Endothelial cell of umbilical vein (primary cell): Measurements from ENCODE around the gene KCNMA1. TPM values are rescaled to one million over a fixed set of nuclear protein-coding genes. Genes with fewer than 3 reads are reported as not detected.

Experiments
- BruUV-seq: library from RNA; stranded (reverse); fragments of 400-500 nt; replicated peaks from 2 replicates; lab custom pipeline; 2021; lab: Mats Ljungman, UMichigan
- CTCF ChIA-PET: fragments of 300-600, 350-600 bp; sonication (Branson Sonifier 250); formaldehyde crosslinking; loops from one replicate; lab custom pipeline; 2021; ENCODE audit warnings: antibody characterized with exemption, inconsistent platforms; lab: Charles Lee
- POLR2A ChIA-PET: fragments of 300-600, 350-600 bp; sonication (Branson Sonifier 250); formaldehyde crosslinking; loops from one replicate; lab custom pipeline; 2021; ENCODE audit warnings: antibody characterized with exemption, inconsistent platforms; lab: Charles Lee
- DNase-seq: peaks from one replicate; pipeline ENCODE4 v3.0.0-alpha.2; 2011; ENCODE audit warnings: low read depth, low spot score
- FAIRE-seq: peaks from 2 replicates; lab custom pipeline; 2011; peaks lifted over from hg19 to GRCh38; lab: Jason Lieb, UNC
- H2AFZ ChIP-seq: 2 replicates; pipeline ENCODE4 v1.6.0; 2012; ENCODE audit warnings: low read depth, low read length, control low read depth, inconsistent platforms
- H3K27ac ChIP-seq: 2 replicates; pipeline ENCODE4 v1.5.1; 2011; ENCODE audit warnings: low read depth, mild to moderate bottlenecking, control low read depth, low read length, moderate library complexity; ENCODE audit not compliant: insufficient read depth
- H3K27me3 ChIP-seq, 2 experiments: 2 replicates each; pipeline versions ENCODE4 v1.6.0 to v1.6.1; 2011; ENCODE audit warnings: low read length in 2 of 2, mixed read lengths in 1 of 2; ENCODE audit not compliant: control insufficient read depth in 2 of 2, insufficient read depth in 2 of 2
- H3K36me3 ChIP-seq, 2 experiments: 2 replicates in 1 of 2; 3 replicates in 1 of 2; pipeline ENCODE4 v1.5.1; 2011; ENCODE audit warnings: low read length in 2 of 2, mild to moderate bottlenecking in 1 of 2, moderate library complexity in 1 of 2; ENCODE audit not compliant: control insufficient read depth in 2 of 2, insufficient read depth in 2 of 2; ENCODE audit errors: extremely low read depth in 1 of 2
- H3K4me1 ChIP-seq: 3 replicates; pipeline ENCODE4 v1.5.1; 2011; ENCODE audit warnings: mild to moderate bottlenecking, low read length; ENCODE audit not compliant: control insufficient read depth, insufficient read depth; ENCODE audit errors: extremely low read depth
- H3K4me2 ChIP-seq: 2 replicates; pipeline ENCODE4 v1.6.1; 2011; ENCODE audit warnings: low read length, control low read depth, mixed read lengths; ENCODE audit not compliant: insufficient read depth
- H3K4me3 ChIP-seq, 3 experiments: fragments of 200-600 bp in 1 of 3; sonication (generic), shearing (Covaris generic) in 1 of 3; replicated peaks in 1 of 3; 2 replicates each; pipeline ENCODE4 v1.5.1; 2011 to 2016; ENCODE audit warnings: control low read depth in 3 of 3, low read length in 3 of 3, mild to moderate bottlenecking in 2 of 3, inconsistent platforms in 1 of 3, low read depth in 1 of 3, moderate library complexity in 1 of 3; ENCODE audit not compliant: insufficient read depth in 1 of 3
- H3K79me2 ChIP-seq: 2 replicates; pipeline ENCODE4 v1.6.0; 2012; ENCODE audit warnings: low read length, inconsistent platforms; ENCODE audit not compliant: control insufficient read depth, insufficient read depth
- H3K9ac ChIP-seq: replicated peaks from 2 replicates; pipeline ENCODE3; 2011; ENCODE audit warnings: low read length, control low read depth; ENCODE audit not compliant: insufficient read depth; ENCODE audit errors: extremely low read depth
- H3K9me1 ChIP-seq: replicated peaks from 3 replicates; pipeline ENCODE4 v1.6.0; 2011; ENCODE audit warnings: mild to moderate bottlenecking, low read length; ENCODE audit not compliant: control insufficient read depth, insufficient read depth; ENCODE audit errors: extremely low read depth
- H3K9me3 ChIP-seq: replicated peaks from 2 replicates; pipeline ENCODE4 v1.5.1; 2012; ENCODE audit warnings: low read length, inconsistent platforms; ENCODE audit not compliant: control insufficient read depth, insufficient read depth
- H4K20me1 ChIP-seq: replicated peaks from 2 replicates; pipeline ENCODE3; 2011; ENCODE audit warnings: mild to moderate bottlenecking, low read length; ENCODE audit not compliant: control insufficient read depth, insufficient read depth; ENCODE audit errors: extremely low read depth
- CTCF ChIP-seq, 2 donors: IDR thresholded peaks; 1 replicate in 1 of 2; 2 replicates in 1 of 2; pipeline ENCODE4 v1.5.1; 2011; ENCODE audit warnings: low read length in 2 of 2, mild to moderate bottlenecking in 2 of 2, moderate library complexity in 2 of 2, control low read depth in 1 of 2, inconsistent platforms in 1 of 2, low read depth in 1 of 2; ENCODE audit not compliant: insufficient read depth in 1 of 2; ENCODE audit errors: extremely low read depth in 1 of 2
- EZH2 ChIP-seq: IDR thresholded peaks from 2 replicates; pipeline ENCODE4 v1.6.1; 2012; ENCODE audit warnings: borderline replicate concordance, low read depth, mild to moderate bottlenecking, moderate library complexity, low read length, inconsistent platforms; ENCODE audit not compliant: severe bottlenecking
- FOS ChIP-seq: IDR thresholded peaks from 2 replicates; pipeline ENCODE4 v1.6.1; 2011; ENCODE audit warnings: mild to moderate bottlenecking, low read length, moderate library complexity, borderline replicate concordance; ENCODE audit not compliant: insufficient read depth
- GATA2 ChIP-seq: IDR thresholded peaks from 2 replicates; pipeline ENCODE4 v1.7.0; 2011; ENCODE audit warnings: low read depth, mild to moderate bottlenecking, moderate library complexity, mixed read lengths, low read length; ENCODE audit not compliant: insufficient read length, insufficient read depth
- JUN ChIP-seq: IDR thresholded peaks from 2 replicates; pipeline ENCODE4 v1.6.1; 2011; ENCODE audit warnings: borderline replicate concordance, low read depth; ENCODE audit not compliant: insufficient read length, insufficient read depth
- MAX ChIP-seq: IDR thresholded peaks from 2 replicates; pipeline ENCODE4 v1.6.1; 2011; ENCODE audit not compliant: insufficient read depth, insufficient read length
- MYC ChIP-seq: IDR thresholded peaks from one replicate; pipeline ENCODE4 v1.6.1; 2011; ENCODE audit warnings: mild to moderate bottlenecking, low read depth, low read length
- POLR2A ChIP-seq: IDR thresholded peaks from 2 replicates; pipeline ENCODE4 v1.6.1; 2012; ENCODE audit warnings: low read depth, mild to moderate bottlenecking, control low read depth, low read length
- POLR2AphosphoS5 ChIP-seq: IDR thresholded peaks from 2 replicates; pipeline ENCODE4 v1.6.1; 2012; ENCODE audit warnings: low read depth, mild to moderate bottlenecking, control low read depth, low read length, moderate library complexity; ENCODE audit not compliant: insufficient read depth
- dilution Hi-C: fragments of 300-500 bp; cut with MboI; formaldehyde crosslinking; loops from one replicate; pipeline ENCODE4 v1.15.0; 2019; ENCODE audit warnings: low sequenced_read_pairs; ENCODE audit not compliant: extremely low pct_ligation_motif_present
- intact Hi-C: fragments of 100-400 bp; cut with micrococcal nuclease; formaldehyde crosslinking; loops from one replicate; pipeline ENCODE4 v1.10.0; 2022
- polyA plus RNA-seq, 4 experiments: library from polyadenylated mRNA; depleted of rRNA in 3 of 4; stranded (reverse) in 3 of 4; unstranded in 1 of 4; fragments of >200 nt; gene quantifications; 2 replicates each; pipeline versions ENCODE4 v1.2.1 to v1.2.3, GENCODE V29; 2011 to 2012; ENCODE audit warnings: missing spikeins in 1 of 4
- total RNA-seq: library from RNA; stranded (reverse); gene quantifications from 2 replicates; pipeline ENCODE4 v1.2.3, GENCODE V29; 2021

The KCNMA1 gene
- total and polyA plus RNA-seq, 2 donors (not counting 3 experiments of a cell fraction or from before 2014, with no cell fraction given): 0.10 to 0.82 TPM

- no peak for FAIRE-seq
- no peak for TF ChIP-seq CTCF (IDR thresholded peaks at IDR 0.05; ENCODE audit: extremely low read depth in 1 of 2, insufficient read depth in 1 of 2, low read depth in 1 of 2, low read length in 2 of 2)
- TF ChIP-seq JUN: no peak
- peak; percentile 25 for TF ChIP-seq FOS
- no peak for TF ChIP-seq GATA2
- BruUV-seq: no TSS peak
- peaks cover 2 to 4% of the 10 kb centered on the region in 2 experiments for H3K27me3 ChIP-seq
- ChIA-PET CTCF (interaction anchor here (0.9 kb wide), 1 partner anchor 27 kb away, joined by 3 read pairs; no protein-coding TSS in a partner anchor), POLR2A (no interaction called here)
- no peaks in the 10 kb centered on the region for H4K20me1 ChIP-seq
- H3K4me3 ChIP-seq: no peak overlapping the region
- dilution Hi-C loops (no loop called here), intact Hi-C loops (no loop called here)
- H3K9me3 ChIP-seq: no peaks in the 10 kb centered on the region
- H3K36me3 ChIP-seq: no peaks in the 10 kb centered on the region
- H3K79me2 ChIP-seq: no peaks in the 10 kb centered on the region
- no peak overlapping the region for H3K27ac ChIP-seq
- H2AFZ ChIP-seq: no peak overlapping the region
- no peak overlapping the region for H3K4me2 ChIP-seq
- no peak overlapping the region for H3K9ac ChIP-seq
- H3K9me1 ChIP-seq: no peaks in the 10 kb centered on the region
- peaks cover 2% of the 10 kb centered on the region for H3K4me1 ChIP-seq
- no peak for DNase-seq
Measured at GRCh38 chr10:77582710-77583115, 54.9 kb downstream of the KCNMA1 start.

GRCh38 chr10:77581738-77582137, 55.9 kb downstream of the KCNMA1 start:
- H3K79me2 ChIP-seq: no peaks in the 10 kb centered on the region
- H3K27ac ChIP-seq: no peak overlapping the region
- H3K4me1 ChIP-seq: peaks cover 2% of the 10 kb centered on the region
- no peaks in the 10 kb centered on the region for H4K20me1 ChIP-seq
- H3K9ac ChIP-seq: no peak overlapping the region
- DNase-seq (no peak), FAIRE-seq (no peak)
- dilution Hi-C loops: no loop called here
- peaks cover 2 to 4% of the 10 kb centered on the region in 2 experiments for H3K27me3 ChIP-seq
- no peak for TF ChIP-seq GATA2
- TF ChIP-seq MAX: no peak
- TF ChIP-seq FOS: no peak
- TF ChIP-seq MYC: no peak
- TF ChIP-seq POLR2AphosphoS5: no peak
- no peak for TF ChIP-seq EZH2
- TF ChIP-seq POLR2A: no peak
- no peak for TF ChIP-seq CTCF (IDR thresholded peaks at IDR 0.05; ENCODE audit: extremely low read depth in 1 of 2, insufficient read depth in 1 of 2, low read depth in 1 of 2, low read length in 2 of 2)
- no peak for TF ChIP-seq JUN
- no peak overlapping the region for H3K4me3 ChIP-seq
- CTCF ChIA-PET: interaction anchor here (0.9 kb wide), 1 partner anchor 26 kb away, joined by 3 read pairs; no protein-coding TSS in a partner anchor
- intact Hi-C loops: no loop called here
- H3K4me2 ChIP-seq: no peak overlapping the region
- no peaks in the 10 kb centered on the region for H3K36me3 ChIP-seq
- BruUV-seq: no TSS peak
- H2AFZ ChIP-seq: no peak overlapping the region
- H3K9me3 ChIP-seq: no peaks in the 10 kb centered on the region
- H3K9me1 ChIP-seq: no peaks in the 10 kb centered on the region
- POLR2A ChIA-PET: no interaction called here
